Endothelial cell of umbilical vein (primary cell): Measurements from ENCODE around the gene RNF150. TPM values are rescaled to one million over a fixed set of nuclear protein-coding genes. Genes with fewer than 3 reads are reported as not detected.

Source experiments
- BruUV-seq: library from RNA; stranded (reverse); fragments of 400-500 nt; replicated peaks from 2 replicates; lab custom pipeline; 2021; lab: Mats Ljungman, UMichigan
- CTCF ChIA-PET: fragments of 300-600, 350-600 bp; sonication (Branson Sonifier 250); formaldehyde crosslinking; loops from one replicate; lab custom pipeline; 2021; ENCODE audit warnings: antibody characterized with exemption, inconsistent platforms; lab: Charles Lee
- POLR2A ChIA-PET: fragments of 300-600, 350-600 bp; sonication (Branson Sonifier 250); formaldehyde crosslinking; loops from one replicate; lab custom pipeline; 2021; ENCODE audit warnings: antibody characterized with exemption, inconsistent platforms; lab: Charles Lee
- DNase-seq: peaks from one replicate; pipeline ENCODE4 v3.0.0-alpha.2; 2011; ENCODE audit warnings: low read depth, low spot score
- FAIRE-seq: peaks from 2 replicates; lab custom pipeline; 2011; peaks lifted over from hg19 to GRCh38; lab: Jason Lieb, UNC
- H2AFZ ChIP-seq: 2 replicates; pipeline ENCODE4 v1.6.0; 2012; ENCODE audit warnings: low read depth, low read length, control low read depth, inconsistent platforms
- H3K27ac ChIP-seq: 2 replicates; pipeline ENCODE4 v1.5.1; 2011; ENCODE audit warnings: low read depth, mild to moderate bottlenecking, control low read depth, low read length, moderate library complexity; ENCODE audit not compliant: insufficient read depth
- H3K27me3 ChIP-seq, 2 experiments: 2 replicates each; pipeline versions ENCODE4 v1.6.0 to v1.6.1; 2011; ENCODE audit warnings: low read length in 2 of 2, mixed read lengths in 1 of 2; ENCODE audit not compliant: control insufficient read depth in 2 of 2, insufficient read depth in 2 of 2
- H3K36me3 ChIP-seq, 2 experiments: 2 replicates in 1 of 2; 3 replicates in 1 of 2; pipeline ENCODE4 v1.5.1; 2011; ENCODE audit warnings: low read length in 2 of 2, mild to moderate bottlenecking in 1 of 2, moderate library complexity in 1 of 2; ENCODE audit not compliant: control insufficient read depth in 2 of 2, insufficient read depth in 2 of 2; ENCODE audit errors: extremely low read depth in 1 of 2
- H3K4me1 ChIP-seq: 3 replicates; pipeline ENCODE4 v1.5.1; 2011; ENCODE audit warnings: mild to moderate bottlenecking, low read length; ENCODE audit not compliant: control insufficient read depth, insufficient read depth; ENCODE audit errors: extremely low read depth
- H3K4me2 ChIP-seq: 2 replicates; pipeline ENCODE4 v1.6.1; 2011; ENCODE audit warnings: low read length, control low read depth, mixed read lengths; ENCODE audit not compliant: insufficient read depth
- H3K4me3 ChIP-seq, 3 experiments: fragments of 200-600 bp in 1 of 3; sonication (generic), shearing (Covaris generic) in 1 of 3; replicated peaks in 1 of 3; 2 replicates each; pipeline ENCODE4 v1.5.1; 2011 to 2016; ENCODE audit warnings: control low read depth in 3 of 3, low read length in 3 of 3, mild to moderate bottlenecking in 2 of 3, inconsistent platforms in 1 of 3, low read depth in 1 of 3, moderate library complexity in 1 of 3; ENCODE audit not compliant: insufficient read depth in 1 of 3
- H3K79me2 ChIP-seq: 2 replicates; pipeline ENCODE4 v1.6.0; 2012; ENCODE audit warnings: low read length, inconsistent platforms; ENCODE audit not compliant: control insufficient read depth, insufficient read depth
- H3K9ac ChIP-seq: replicated peaks from 2 replicates; pipeline ENCODE3; 2011; ENCODE audit warnings: low read length, control low read depth; ENCODE audit not compliant: insufficient read depth; ENCODE audit errors: extremely low read depth
- H3K9me1 ChIP-seq: replicated peaks from 3 replicates; pipeline ENCODE4 v1.6.0; 2011; ENCODE audit warnings: mild to moderate bottlenecking, low read length; ENCODE audit not compliant: control insufficient read depth, insufficient read depth; ENCODE audit errors: extremely low read depth
- H3K9me3 ChIP-seq: replicated peaks from 2 replicates; pipeline ENCODE4 v1.5.1; 2012; ENCODE audit warnings: low read length, inconsistent platforms; ENCODE audit not compliant: control insufficient read depth, insufficient read depth
- H4K20me1 ChIP-seq: replicated peaks from 2 replicates; pipeline ENCODE3; 2011; ENCODE audit warnings: mild to moderate bottlenecking, low read length; ENCODE audit not compliant: control insufficient read depth, insufficient read depth; ENCODE audit errors: extremely low read depth
- EZH2 ChIP-seq: IDR thresholded peaks from 2 replicates; pipeline ENCODE4 v1.6.1; 2012; ENCODE audit warnings: borderline replicate concordance, low read depth, mild to moderate bottlenecking, moderate library complexity, low read length, inconsistent platforms; ENCODE audit not compliant: severe bottlenecking
- FOS ChIP-seq: IDR thresholded peaks from 2 replicates; pipeline ENCODE4 v1.6.1; 2011; ENCODE audit warnings: mild to moderate bottlenecking, low read length, moderate library complexity, borderline replicate concordance; ENCODE audit not compliant: insufficient read depth
- POLR2A ChIP-seq: IDR thresholded peaks from 2 replicates; pipeline ENCODE4 v1.6.1; 2012; ENCODE audit warnings: low read depth, mild to moderate bottlenecking, control low read depth, low read length
- POLR2AphosphoS5 ChIP-seq: IDR thresholded peaks from 2 replicates; pipeline ENCODE4 v1.6.1; 2012; ENCODE audit warnings: low read depth, mild to moderate bottlenecking, control low read depth, low read length, moderate library complexity; ENCODE audit not compliant: insufficient read depth
- dilution Hi-C: fragments of 300-500 bp; cut with MboI; formaldehyde crosslinking; loops from one replicate; pipeline ENCODE4 v1.15.0; 2019; ENCODE audit warnings: low sequenced_read_pairs; ENCODE audit not compliant: extremely low pct_ligation_motif_present
- intact Hi-C: fragments of 100-400 bp; cut with micrococcal nuclease; formaldehyde crosslinking; loops from one replicate; pipeline ENCODE4 v1.10.0; 2022
- polyA plus RNA-seq, 4 experiments: library from polyadenylated mRNA; depleted of rRNA in 3 of 4; stranded (reverse) in 3 of 4; unstranded in 1 of 4; fragments of >200 nt; gene quantifications; 2 replicates each; pipeline versions ENCODE4 v1.2.1 to v1.2.3, GENCODE V29; 2011 to 2012; ENCODE audit warnings: missing spikeins in 1 of 4
- total RNA-seq: library from RNA; stranded (reverse); gene quantifications from 2 replicates; pipeline ENCODE4 v1.2.3, GENCODE V29; 2021
- TF ChIP-seq, protein P1 (sequence below), 2 donors: IDR thresholded peaks; 1 replicate in 1 of 2; 2 replicates in 1 of 2; pipeline ENCODE4 v1.5.1; 2011; ENCODE audit warnings: low read length in 2 of 2, mild to moderate bottlenecking in 2 of 2, moderate library complexity in 2 of 2, control low read depth in 1 of 2, inconsistent platforms in 1 of 2, low read depth in 1 of 2; ENCODE audit not compliant: insufficient read depth in 1 of 2; ENCODE audit errors: extremely low read depth in 1 of 2

Gene RNF150
- total and polyA plus RNA-seq, 2 donors (not counting 3 experiments of a cell fraction or from before 2014, with no cell fraction given) = 0.33 to 0.35 TPM

DNA sequence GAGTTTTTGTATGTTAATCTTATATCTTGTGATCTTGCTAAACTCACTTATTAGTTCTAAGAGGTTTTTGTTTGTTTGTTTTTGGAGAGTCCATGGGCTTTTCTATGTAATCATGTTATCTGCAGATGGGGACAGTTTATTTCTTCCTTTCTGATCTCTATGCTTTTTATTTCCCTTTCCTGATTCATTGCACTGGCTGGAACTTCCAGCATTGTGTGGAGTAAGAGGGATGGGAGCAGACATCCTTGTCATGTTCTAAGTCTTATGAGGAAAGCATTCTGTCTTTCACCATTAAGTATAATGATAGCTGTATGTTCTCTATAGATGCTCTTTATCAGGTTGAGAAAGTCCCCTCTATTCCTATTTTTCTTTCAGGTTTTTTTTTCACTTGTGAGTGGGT, 286.5 kb downstream of the RNF150 start:
- intact Hi-C loops (no loop called here), dilution Hi-C loops (no loop called here)
- H4K20me1 ChIP-seq = no peaks in the 10 kb centered on the region
- TF ChIP-seq, protein P1, sequence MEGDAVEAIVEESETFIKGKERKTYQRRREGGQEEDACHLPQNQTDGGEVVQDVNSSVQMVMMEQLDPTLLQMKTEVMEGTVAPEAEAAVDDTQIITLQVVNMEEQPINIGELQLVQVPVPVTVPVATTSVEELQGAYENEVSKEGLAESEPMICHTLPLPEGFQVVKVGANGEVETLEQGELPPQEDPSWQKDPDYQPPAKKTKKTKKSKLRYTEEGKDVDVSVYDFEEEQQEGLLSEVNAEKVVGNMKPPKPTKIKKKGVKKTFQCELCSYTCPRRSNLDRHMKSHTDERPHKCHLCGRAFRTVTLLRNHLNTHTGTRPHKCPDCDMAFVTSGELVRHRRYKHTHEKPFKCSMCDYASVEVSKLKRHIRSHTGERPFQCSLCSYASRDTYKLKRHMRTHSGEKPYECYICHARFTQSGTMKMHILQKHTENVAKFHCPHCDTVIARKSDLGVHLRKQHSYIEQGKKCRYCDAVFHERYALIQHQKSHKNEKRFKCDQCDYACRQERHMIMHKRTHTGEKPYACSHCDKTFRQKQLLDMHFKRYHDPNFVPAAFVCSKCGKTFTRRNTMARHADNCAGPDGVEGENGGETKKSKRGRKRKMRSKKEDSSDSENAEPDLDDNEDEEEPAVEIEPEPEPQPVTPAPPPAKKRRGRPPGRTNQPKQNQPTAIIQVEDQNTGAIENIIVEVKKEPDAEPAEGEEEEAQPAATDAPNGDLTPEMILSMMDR (IDR thresholded peaks at IDR 0.05; ENCODE audit: extremely low read depth in 1 of 2, insufficient read depth in 1 of 2, low read depth in 1 of 2, low read length in 2 of 2) = no peak
- TF ChIP-seq EZH2 = no peak
- FAIRE-seq (no peak), DNase-seq (no peak)
- no peak overlapping the region for H3K4me2 ChIP-seq
- H3K36me3 ChIP-seq = no peaks in the 10 kb centered on the region
- H3K27me3 ChIP-seq = peaks cover 6 to 11% of the 10 kb centered on the region in 2 experiments
- H2AFZ ChIP-seq = no peak overlapping the region
- H3K4me3 ChIP-seq = no peak overlapping the region
- H3K9me3 ChIP-seq = no peaks in the 10 kb centered on the region
- POLR2A ChIA-PET = no interaction called here
- H3K4me1 ChIP-seq = no peaks in the 10 kb centered on the region
- no TSS peak for BruUV-seq
- H3K79me2 ChIP-seq = no peaks in the 10 kb centered on the region
- CTCF ChIA-PET = interaction anchor here (0.8 to 1.7 kb wide), 2 partner anchors 419 to 487 kb away, joined by 3 to 10 read pairs; no protein-coding TSS in a partner anchor
- no peak overlapping the region for H3K27ac ChIP-seq
- H3K9me1 ChIP-seq = no peaks in the 10 kb centered on the region
- H3K9ac ChIP-seq = no peak overlapping the region

- no peak for DNase-seq
- dilution Hi-C loops = no loop called here
- BruUV-seq = no TSS peak
- no peak overlapping the region for H3K9ac ChIP-seq
- ChIA-PET POLR2A (no interaction called here), CTCF (interaction anchor here (1.0 to 1.7 kb wide), 4 partner anchors 16 to 484 kb away, joined by 3 to 5 read pairs (median 3); no protein-coding TSS in a partner anchor)
- no peaks in the 10 kb centered on the region for H3K4me1 ChIP-seq
- H4K20me1 ChIP-seq = no peaks in the 10 kb centered on the region
- intact Hi-C loops = no loop called here
- H3K79me2 ChIP-seq = no peaks in the 10 kb centered on the region
- TF ChIP-seq POLR2AphosphoS5 (no peak), FOS (no peak), POLR2A (no peak)
- TF ChIP-seq, protein P1 (IDR thresholded peaks at IDR 0.05; ENCODE audit: extremely low read depth in 1 of 2, insufficient read depth in 1 of 2, low read depth in 1 of 2, low read length in 2 of 2) = no peak
- no peak overlapping the region for H3K4me2 ChIP-seq
- H3K36me3 ChIP-seq = no peaks in the 10 kb centered on the region
- H3K9me1 ChIP-seq = no peaks in the 10 kb centered on the region
- no peak overlapping the region for H3K27ac ChIP-seq
- no peak overlapping the region for H3K4me3 ChIP-seq
- no peak for FAIRE-seq
- H3K27me3 ChIP-seq = peaks cover 6 to 11% of the 10 kb centered on the region in 2 experiments
- H3K9me3 ChIP-seq = no peaks in the 10 kb centered on the region
- no peak overlapping the region for H2AFZ ChIP-seq
These were observed 289.2 kb downstream of the RNF150 start for GRCh38 chr4:140844061-140844460.
